ENCODE results near the gene BARX2.

- TF ChIP-seq CTCF (conservative IDR thresholded peaks at IDR 0.05) (no peak), EZH2 (IDR thresholded peaks at IDR 0.05; ENCODE audit: low read depth) (no peak)
Measured at GRCh38 chr11:129442171-129442570, 66.5 kb downstream of the BARX2 start.

Data from PC-9 (cell line).